HG03045 (cell line): ENCODE measurements around the gene IL19.
"Not testable (repeated sequence)": the region's sequence is repeated elsewhere in the genome, so short reads cannot be mapped to it uniquely, and the experiment has no call there.

Source experiments
- ATAC-seq: cut with Tn5 transposase; IDR thresholded peaks from one replicate; pipeline ENCODE4 v1.9.1; 2021; ENCODE audit warnings: mild to moderate bottlenecking, moderate library complexity; ENCODE audit not compliant: unreplicated experiment

Gene IL19

DNA sequence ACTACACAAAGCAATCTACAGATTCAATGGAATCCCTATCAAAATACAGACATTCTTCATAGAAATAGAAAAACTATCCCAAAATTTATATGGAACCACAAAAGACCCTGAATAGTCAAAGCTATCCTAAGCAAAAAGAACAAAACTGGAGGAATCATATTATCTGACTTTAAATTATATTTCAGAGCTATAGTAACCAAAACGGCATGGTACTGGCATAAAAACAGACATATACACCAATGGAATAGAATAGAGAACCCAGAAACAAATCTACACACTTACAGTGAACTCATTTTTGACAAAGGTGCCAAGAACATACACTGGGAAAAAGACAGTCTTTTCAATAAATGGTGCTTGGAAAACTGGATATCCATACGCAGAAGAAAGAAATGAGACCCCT, 82.1 kb downstream of the IL19 start:
- not testable (repeated sequence) for ATAC-seq

DNA sequence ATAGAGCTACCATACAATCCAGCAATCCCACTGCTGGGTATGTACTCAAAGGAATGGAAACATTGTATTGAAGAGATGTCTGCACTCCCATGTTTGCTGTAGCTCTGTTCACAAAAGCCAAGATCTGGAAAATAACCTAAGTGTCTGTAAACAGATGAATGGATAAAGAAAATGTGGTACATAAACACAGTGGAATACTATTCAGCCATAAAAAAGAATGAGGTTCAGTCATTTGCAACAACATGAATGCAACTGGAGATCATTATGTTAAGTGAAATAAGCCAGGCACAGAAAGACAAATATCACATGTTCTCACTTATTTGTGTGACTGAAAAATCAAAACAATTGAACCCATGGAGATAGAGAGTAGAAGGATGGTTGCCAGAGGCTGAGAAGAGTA, 83.1 kb downstream of the IL19 start:
- ATAC-seq: not testable (repeated sequence)

DNA sequence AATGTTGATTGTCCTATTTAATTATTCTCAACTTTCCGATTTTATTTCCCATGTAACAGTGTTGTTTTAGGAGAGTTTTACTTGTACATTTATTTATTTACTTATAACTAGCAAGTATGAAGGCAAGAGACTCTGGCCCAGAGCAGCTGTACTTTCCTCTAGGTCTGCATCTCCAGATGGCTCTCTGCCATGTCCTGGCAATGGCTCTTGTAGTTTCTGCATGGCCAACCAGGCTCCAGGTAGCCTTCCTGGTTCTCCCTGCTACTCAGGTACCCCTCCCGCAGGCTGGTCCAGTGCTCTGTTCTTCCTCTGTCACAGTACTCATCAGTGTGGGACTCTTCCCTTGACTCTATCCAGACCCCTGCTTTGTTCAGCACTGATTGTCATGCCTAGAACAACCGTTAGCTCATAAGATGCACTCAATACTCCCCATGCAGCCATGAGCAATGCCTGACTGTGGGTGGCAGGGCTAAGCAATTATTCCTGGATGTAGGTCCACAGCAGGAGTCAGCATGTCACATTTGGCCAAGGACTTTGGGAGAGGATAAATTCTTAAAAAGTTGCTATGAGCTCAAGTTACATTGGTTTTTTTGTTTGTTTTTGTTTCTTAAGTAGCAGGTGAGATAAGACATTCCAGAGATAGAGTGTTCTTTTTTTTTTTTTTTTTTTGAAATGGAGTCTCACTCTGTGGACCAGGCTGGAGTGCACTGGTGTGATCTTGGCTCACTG, 84.0 kb downstream of the IL19 start:
- ATAC-seq: no peak

DNA sequence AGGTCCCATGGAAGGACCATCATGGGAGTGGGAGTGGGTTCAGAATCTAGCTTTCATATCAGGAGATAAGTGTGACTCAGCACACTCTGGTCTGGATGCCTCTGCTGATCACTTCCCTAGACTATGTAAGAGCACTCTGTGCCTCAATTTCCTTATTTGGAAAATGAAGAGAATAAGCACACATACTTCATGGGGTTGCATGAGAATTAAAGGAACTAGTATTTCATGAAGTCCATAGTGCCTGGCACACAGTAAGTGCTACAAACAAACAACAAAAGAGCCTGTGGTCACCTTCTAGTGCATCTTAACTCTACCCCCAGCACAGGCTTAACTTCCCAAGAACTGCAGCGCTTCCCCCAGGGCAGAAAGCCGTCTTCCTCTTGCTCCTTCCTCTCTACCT, 85.3 kb downstream of the IL19 start:
- ATAC-seq: no peak

DNA sequence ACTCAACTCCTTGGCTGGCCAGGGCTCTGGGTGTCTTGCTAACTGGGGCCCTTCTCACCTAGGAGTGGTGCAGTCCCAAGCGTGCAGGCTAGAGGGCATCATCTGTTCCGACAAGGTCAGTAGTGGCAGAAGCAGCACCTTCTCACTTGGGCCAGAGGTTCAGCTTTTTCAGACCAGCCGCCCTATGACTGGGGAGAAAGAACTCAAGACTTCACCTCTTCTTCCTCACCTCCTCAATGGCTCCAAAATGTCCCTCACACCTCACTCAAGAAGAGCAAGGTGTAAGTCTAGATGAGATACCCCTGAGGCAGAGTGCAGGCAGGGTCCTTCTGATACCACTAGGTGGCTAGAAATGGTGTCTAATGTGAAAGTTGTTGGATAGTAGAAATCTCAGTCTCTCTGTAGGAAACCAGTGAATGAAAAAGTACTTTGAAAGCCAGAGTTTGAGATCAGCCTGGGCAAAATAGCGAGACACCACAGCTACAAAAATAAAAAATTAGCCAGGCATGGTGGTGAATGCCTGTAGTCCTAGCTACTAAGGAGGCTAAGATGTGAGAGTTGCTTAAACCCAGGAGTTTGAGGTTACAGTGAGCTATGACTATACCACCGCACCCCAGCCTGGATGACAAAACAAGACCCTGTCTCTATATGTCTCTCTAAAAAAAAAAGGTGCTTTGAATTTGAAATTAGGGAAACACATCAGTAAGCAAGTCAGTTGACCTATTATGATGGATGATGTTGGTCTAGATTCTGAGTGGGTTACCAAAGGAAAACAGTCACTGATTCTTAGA, 86.3 kb downstream of the IL19 start:
- no peak for ATAC-seq

DNA sequence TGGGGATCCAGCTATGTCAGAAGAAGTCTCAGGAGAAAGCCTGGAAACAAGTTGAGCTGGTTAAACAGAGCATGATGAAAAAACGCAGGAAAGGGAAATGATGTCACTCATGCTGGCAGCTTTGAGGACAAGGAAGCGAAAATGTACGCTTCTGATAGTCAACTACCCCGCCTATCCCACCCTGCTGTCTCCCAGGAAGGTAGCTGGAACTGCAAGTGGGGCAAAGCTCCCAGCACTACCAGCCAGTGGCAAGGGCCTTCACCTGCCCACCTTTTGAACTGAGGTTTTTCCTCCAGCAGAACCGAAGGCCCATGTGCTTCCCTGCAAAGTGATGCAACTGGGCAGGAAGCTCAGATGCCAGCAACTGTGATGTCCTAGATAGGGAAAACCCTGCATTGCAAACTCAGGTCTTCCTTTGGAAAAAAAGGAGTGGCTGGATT, 88.5 kb downstream of the IL19 start:
- no peak for ATAC-seq

DNA sequence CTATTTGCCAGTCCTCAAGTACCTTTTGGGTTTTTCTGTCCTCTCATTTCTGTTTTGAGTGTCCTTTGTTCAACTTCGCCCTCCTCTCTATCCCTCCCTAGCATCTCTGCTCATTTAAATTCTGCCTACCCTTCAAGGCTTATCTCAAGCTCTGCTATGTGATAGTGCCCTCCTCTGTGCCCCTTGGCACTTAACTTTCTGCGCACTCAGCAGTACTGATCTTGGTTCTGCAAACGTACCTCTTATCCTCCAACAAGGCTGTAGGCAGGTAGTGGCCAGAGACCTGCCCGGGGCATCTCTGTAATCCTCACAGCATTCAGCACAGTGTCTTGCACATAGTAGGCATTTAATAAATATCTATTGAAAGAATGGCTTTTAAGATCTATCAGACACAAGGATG, 89.6 kb downstream of the IL19 start:
- ATAC-seq: no peak

DNA sequence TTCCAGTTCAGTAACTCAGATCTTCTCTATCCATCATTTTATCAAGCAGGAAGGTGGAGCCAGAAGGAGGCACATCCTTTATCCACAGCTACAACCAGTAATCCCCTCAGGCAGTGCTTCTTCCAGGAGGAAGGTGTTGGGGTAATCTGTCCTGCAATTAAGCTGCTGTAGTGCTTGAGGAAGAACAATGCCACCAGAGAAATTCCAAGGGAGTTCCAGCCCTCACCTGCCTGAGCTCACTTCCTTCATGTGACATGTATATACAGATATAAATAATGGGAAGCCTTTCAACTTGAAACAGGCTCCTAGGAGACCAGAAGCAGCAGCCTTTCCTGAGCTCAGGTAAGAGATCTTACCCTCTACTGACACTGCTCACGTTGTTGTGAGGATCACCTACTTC, 92.7 kb downstream of the IL19 start:
- no peak for ATAC-seq

DNA sequence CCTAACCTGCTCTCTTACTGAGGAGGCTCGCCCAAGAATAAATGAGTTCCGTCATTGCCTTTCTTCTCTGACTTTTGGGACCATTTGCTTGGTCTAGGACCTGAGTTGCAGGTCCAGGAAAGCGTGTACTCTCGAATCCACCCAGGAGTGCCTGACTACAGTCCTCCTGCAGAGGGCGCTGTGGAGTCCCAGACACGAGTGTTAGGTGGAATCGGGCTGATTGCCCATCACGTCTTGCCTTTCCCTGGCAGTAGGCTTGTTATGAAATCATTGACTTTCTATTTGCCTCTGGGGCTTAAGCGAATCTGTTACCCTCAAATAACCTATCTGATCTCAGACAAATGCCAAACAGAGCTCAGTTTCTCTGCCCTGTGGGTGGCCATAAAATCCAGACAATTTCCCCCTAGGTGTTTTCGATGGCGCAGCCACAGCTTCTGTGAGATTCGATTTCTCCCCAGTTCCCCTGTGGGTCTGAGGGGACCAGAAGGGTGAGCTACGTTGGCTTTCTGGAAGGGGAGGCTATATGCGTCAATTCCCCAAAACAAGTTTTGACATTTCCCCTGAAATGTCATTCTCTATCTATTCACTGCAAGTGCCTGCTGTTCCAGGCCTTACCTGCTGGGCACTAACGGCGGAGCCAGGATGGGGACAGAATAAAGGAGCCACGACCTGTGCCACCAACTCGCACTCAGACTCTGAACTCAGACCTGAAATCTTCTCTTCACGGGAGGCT, 94.5 kb downstream of the IL19 start, which contains the start of gene IL20:
TSS of gene IL20 (plus strand) at position 685 of the 733 bp plus-strand sequence. CDS start 230 bp downstream, outside the sequence.
- no peak for ATAC-seq

DNA sequence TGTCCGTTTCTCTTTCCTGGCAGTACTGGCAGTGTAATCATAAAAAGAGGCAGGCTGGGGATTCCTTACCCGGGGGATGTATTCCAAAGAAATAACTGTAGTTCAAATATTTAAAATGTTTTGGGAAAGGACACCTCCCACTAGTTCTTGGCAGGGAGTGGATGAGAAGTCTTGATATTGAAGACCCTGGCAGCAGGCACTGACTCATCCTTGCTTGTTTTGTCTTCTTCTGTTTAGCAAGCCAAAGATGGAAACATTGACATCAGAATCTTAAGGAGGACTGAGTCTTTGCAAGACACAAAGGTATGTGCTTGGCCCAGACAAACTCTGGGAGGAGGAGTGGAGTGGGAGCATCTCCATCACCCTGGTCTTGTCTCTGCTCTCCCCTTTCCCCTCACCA, 95.5 kb downstream of the IL19 start:
- no peak for ATAC-seq

DNA sequence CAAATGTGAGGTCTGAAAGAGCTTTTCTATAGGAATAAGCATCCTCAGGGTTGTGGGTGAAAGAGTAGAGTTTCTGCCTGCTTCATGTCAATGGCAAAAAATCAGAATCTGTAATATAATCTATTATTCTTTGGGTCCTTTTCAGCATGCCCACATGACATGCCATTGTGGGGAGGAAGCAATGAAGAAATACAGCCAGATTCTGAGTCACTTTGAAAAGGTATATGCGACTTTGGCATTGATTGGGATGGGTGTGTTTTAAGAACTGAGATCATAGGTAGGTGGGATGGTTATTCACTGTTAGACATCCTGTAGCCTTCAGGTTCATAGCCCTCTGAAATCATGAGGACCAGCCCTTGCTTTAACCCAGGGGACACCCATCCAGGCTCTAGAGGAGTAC, 96.7 kb downstream of the IL19 start:
- no peak for ATAC-seq

DNA sequence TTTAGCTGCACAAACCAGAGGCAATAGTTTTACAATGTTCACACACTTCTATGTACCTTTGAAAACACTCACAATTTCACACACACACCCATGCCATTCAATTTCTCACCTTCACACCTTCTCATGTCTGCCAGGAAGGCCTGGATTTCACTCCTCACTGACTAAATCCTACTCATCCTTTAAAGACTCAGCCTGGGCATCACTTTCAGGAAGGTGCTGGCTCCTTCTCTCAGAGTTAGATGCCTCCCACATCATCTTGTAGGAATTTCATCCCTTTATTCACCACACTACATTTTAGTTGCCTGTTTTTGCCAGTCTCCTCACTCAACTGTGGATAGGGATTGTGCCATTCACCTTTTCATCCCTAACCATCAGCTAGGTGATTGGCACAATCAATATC, 97.1 kb downstream of the IL19 start:
- no peak for ATAC-seq

DNA sequence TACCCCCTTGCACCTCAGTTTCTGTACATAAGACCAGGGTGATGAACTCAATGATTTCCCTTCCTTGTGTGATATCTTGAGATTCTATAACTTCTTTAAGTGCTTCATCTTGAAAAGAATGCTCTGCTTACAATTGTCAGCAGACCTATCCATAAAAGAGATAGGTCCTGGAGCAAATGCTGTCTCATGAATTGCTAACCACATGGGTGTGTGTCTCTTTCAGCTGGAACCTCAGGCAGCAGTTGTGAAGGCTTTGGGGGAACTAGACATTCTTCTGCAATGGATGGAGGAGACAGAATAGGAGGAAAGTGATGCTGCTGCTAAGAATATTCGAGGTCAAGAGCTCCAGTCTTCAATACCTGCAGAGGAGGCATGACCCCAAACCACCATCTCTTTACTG, 97.7 kb downstream of the IL19 start:
- ATAC-seq: no peak

DNA sequence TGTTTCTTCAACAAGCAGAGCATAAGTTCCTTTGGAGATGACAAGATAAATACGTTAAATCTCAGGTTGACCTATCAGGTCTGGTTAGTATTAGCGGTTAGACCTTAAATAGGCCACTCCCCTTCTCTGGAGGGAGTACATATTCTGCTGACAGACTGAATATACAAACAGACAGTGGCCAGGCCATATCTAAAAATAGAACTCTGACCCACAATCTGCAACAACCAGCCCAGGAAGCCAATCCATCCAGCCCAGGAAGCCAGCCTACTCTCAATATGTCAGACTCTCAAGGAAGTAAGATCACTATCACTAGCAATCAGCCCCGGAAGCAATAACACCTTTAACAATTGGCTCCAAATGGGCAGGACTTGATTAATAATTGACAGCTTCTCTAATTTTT, 101.6 kb downstream of the IL19 start:
- ATAC-seq: no peak

DNA sequence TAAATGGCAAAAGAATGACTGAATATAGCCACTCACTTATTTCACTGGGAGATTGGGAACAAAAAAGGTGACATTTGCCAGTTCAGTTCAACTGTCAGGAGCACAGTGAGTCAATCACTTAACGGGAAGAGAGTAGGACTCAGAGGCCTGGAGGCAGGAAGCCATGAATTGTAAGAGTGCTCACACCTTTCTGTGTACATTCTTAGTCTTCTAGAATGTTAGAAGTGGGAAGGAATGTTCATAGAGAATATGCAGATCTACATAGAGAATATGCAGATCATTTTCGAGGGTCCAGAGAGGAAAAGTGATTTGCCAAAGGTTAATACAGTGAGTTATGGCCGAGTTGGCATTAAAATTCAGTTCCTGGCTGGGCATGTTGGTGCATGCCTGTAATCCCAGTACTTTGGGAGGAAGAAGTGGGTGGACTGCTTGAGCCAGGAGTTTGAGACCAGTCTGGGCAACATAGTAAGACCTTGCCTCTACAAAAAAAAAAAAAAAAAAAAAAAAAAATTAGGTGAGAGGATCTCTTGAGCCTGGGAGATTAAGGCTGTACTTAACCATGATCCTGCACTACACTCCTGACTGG, 103.1 kb downstream of the IL19 start:
- ATAC-seq: no peak

DNA sequence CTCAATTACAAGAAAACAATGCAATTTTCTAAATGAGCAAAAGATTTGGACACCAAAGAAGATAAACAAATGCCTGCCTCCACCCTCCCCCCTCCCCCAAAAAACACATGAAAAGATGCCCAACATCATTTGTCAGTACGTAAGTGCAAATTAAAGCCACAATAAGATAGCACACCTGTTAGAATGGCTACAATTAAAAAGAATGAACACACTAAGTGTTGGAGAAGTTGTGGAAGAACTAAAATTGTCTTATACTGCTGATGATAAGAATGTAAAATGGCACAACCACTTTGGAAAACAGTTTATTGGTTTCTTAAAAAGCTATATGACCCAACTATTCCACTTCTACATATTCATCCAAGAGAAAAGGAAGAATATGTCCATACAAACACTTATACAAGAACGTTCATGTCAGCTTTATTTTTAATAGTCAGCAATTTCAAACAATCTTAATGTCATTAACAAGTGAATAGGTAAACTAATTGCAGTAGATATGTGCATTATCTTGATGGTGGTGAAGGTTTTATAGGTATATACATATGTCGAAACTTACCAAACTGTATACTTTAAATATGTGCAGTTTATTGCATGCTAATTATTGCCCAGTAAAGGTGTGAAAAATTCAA, 105.3 kb downstream of the IL19 start:
- ATAC-seq: no peak

DNA sequence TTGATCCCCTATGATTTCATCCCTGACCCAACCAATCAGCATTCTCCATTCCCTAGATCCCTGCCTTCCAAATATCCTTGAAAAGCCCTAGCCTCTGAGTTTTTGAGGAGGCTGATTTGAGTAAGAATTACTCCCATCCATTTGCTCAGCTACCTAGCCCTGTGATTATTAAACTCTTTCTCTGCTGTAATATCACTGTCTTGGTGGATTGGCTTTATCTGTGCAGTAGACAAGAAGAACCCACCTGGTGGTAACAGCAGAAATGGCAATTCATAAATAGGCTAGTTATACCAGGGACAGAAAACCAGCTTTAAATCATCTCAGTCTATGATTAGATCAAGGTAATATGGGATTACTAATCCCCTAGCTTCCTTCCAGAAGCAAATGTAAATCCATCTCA, 107.9 kb downstream of the IL19 start:
- no peak for ATAC-seq

DNA sequence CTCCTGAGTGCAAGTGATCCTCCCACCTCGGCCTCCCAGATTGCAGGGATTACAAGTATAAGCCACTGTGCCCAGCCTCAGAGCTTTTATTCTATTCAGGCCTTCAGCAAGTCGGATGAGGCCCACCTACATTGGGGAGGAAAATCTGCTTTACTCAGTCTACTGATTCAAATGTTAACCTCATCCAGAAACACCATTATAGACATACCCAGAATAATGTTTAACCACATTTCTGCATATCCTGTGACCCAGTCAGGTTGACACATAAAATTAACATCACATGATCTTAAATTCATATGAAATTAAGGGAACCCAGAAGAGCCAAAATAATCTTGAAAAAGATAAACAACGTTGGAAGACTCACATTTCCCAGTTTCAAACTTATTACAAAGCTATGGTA, 109.7 kb downstream of the IL19 start:
- no peak for ATAC-seq

DNA sequence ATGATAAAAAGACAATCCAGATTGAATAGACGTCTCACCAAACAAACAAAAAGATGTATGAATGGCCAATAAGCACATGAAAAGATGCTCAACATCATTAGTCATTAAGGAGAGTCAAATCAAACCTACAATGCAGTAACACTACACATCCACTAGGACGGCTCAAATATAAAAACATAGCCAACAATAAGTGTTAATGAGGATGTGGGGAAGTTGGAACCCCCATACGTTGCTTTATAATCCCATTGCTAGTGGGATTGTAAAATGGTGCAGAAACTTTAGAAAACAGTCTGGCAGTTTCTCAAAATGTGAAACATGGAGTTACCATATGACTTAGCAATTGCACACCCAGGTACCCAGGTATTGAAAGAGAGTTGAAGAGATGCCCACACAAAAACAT, 112.0 kb downstream of the IL19 start:
- ATAC-seq: no peak

DNA sequence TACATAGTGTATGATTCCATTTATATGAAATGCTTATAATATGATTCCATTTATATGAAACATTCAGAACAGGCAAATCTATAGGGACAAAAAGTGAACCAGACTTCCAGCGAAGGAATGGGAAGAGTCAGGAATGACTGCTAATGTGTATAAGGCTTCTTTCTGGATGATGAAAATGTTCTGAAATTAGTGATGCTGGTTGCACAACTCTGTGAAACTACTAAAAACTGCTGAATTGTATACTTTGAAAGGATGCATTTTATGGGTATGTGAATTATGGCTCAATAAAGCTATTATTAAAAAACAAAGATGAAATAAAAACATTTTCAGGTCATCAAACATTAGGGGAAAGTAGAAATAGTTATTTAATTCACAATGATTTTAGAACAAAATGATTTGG, 112.6 kb downstream of the IL19 start:
- no peak for ATAC-seq

DNA sequence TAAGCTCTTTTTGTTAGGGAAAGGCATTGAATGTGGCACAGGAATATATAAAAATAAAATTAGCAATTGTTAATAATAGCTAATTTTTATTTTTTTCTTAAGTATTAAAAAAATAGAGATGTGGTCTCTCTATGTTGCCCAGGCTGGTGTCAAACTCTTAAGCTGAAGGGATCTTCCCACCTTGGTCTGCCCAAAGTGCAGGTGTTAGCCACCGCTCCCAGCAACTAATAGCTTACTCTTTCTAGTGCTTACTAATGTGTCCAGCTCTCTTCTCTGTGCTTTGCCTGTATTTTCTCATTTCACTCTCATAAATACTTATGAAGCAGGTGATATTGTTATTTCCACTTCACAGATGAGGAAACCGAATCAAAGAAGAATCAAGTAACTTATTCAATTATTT, 113.3 kb downstream of the IL19 start:
- no peak for ATAC-seq
